Heart left ventricle (tissue), 16 donors: ENCODE results near the gene TSLP. TPM values are rescaled to one million over a fixed set of nuclear protein-coding genes. Genes with fewer than 3 reads are reported as not detected.

ENCODE experiments used
- ATAC-seq, 4 donors: fragments of 200-7000 bp; cut with Tn5 transposase; one replicate each; pipeline ENCODE4 v1.9.1; 2020 to 2022; ENCODE audit warnings: moderate library complexity in 4 of 4, mild to moderate bottlenecking in 3 of 4, moderate number of reproducible peaks in 1 of 4
- DNase-seq, 5 donors: peaks; one replicate each; pipeline ENCODE4 v3.0.0-alpha.2; 2020
- H3K27ac ChIP-seq, 12 donors: fragments of 200-600 bp; sonication (generic) in 4 of 12; one replicate each; pipeline versions ENCODE4 v1.5.0 to v1.8.0; 2016 to 2022; ENCODE audit warnings: mild to moderate bottlenecking in 2 of 12
- H3K27me3 ChIP-seq, 9 donors: fragments of 200-600 bp; sonication (generic) in 2 of 9; one replicate each; pipeline versions ENCODE4 v1.5.1 to v1.8.0; 2016 to 2022; ENCODE audit warnings: mild to moderate bottlenecking in 3 of 9
- H3K36me3 ChIP-seq, 9 donors: fragments of 200-600 bp; sonication (generic) in 2 of 9; one replicate each; pipeline versions ENCODE4 v1.5.0 to v1.8.0; 2018 to 2022; ENCODE audit warnings: mild to moderate bottlenecking in 2 of 9
- H3K4me1 ChIP-seq, 12 donors: fragments of 200-600 bp; sonication (generic) in 4 of 12; one replicate each; pipeline versions ENCODE4 v1.5.0 to v1.8.0; 2016 to 2022; ENCODE audit warnings: mild to moderate bottlenecking in 3 of 12
- H3K4me3 ChIP-seq, 12 donors: fragments of 200-600 bp; sonication (generic) in 4 of 12; one replicate each; pipeline versions ENCODE4 v1.5.0 to v1.8.0; 2017 to 2022; ENCODE audit warnings: mild to moderate bottlenecking in 9 of 12, moderate library complexity in 4 of 12
- H3K9me3 ChIP-seq, 12 donors: fragments of 200-600 bp; sonication (generic) in 4 of 12; one replicate each; pipeline versions ENCODE4 v1.5.0 to v1.8.0; 2016 to 2022; ENCODE audit warnings: mild to moderate bottlenecking in 1 of 12
- CTCF ChIP-seq, 12 donors: fragments of 200-600 bp; sonication (generic) in 4 of 12; IDR thresholded peaks; one replicate each; pipeline versions ENCODE4 v1.5.0 to v1.8.0; 2018 to 2022; ENCODE audit warnings: antibody characterized with exemption in 12 of 12, mild to moderate bottlenecking in 5 of 12
- POLR2A ChIP-seq, 2 donors: fragments of 450-650 bp; IDR thresholded peaks; one replicate each; pipeline ENCODE4 v1.6.1; 2017; ENCODE audit warnings: antibody characterized with exemption in 2 of 2, mild to moderate bottlenecking in 2 of 2, moderate library complexity in 2 of 2
- WGBS, 4 donors: extraction: QIAGEN DNeasy Blood & Tissue Kit in 2 of 4; methylation state at CpG; one replicate each; pipeline versions ENCODE4 v1.1.5 to v1.1.7; 2013 to 2018; 5-methylcytosine and 5-hydroxymethylcytosine counted together
- intact Hi-C, 10 donors: fragments of 100-400 bp; cut with DNase I; formaldehyde crosslinking; loops; one replicate each; pipeline versions ENCODE4 v1.11.1 to v1.14.2; 2022
- polyA plus RNA-seq, 2 donors: library from polyadenylated mRNA; stranded (reverse); fragments of 200-250 nt; gene quantifications; one replicate each; pipeline ENCODE4 v1.2.3, GENCODE V29; 2013
- total RNA-seq, 9 donors: library from RNA; depleted of rRNA in 2 of 9; stranded (reverse); fragments of >200 nt in 2 of 9; fragmentation: NEBNext Ultra II Directional in 3 of 9; extraction: Animal tissue kit (Norgen Biotek cat#: 25700) in 3 of 9; gene quantifications; one replicate each; pipeline versions ENCODE4 v1.1.0 to v1.2.4, GENCODE V29; 2016 to 2023
- donor health status: ischemic (EF 13 %, LVEDD 7.1; RV severe dilation, severe dysfunction).
- donor health status: healthy with polysubstance abuse.
- donor health status: DM: no; HTN: yes; CAD: no.
- donor health status: DM: no; HTN: no; CAD: no.
- donor health status: ischemic (EF 25% LVEDD 6.9; RV normal size, moderate dysfunction).
- donor health status: ischemic (EF 25% LVEDD 5.7; RV mildly dilated, moderate dysfunction).
- donor health status: healthy.
- donor health status: DM: yes; HTN: yes; CAD: no.
- donor health status: ischemic (EF 35%, LVEDD 5.7; RV mildly dilated, moderate dysfunction).
- donor health status: nonischemic (EF 11% LVEDD 7.7; RV severe dilation, severe dysfunction).
- donor health status: DM: yes; HTN: yes; CAD: no.
- donor health status: PGD.
- donor health status: ischemic (EF 29% LVEDD 5.4; RV normal size, mild dysfunction).
- donor health status: nonischemic (EF 23%, LVEDD 6.1; RV moderate dilation, normal function).

TSLP gene
- total and polyA plus RNA-seq, 11 donors = 1.3 to 8.7 (median 4.1) TPM

GRCh38 chr5:111113678-111114077, 42.2 kb downstream of the TSLP start:
- H3K27ac ChIP-seq = no peak overlapping the region
- ATAC-seq = no peak

GRCh38 chr5:111115229-111115628, 43.7 kb downstream of the TSLP start:
- peaks cover 0 to 100% (median 71%) of the 10 kb centered on the region in 9 donors for H3K36me3 ChIP-seq
- DNase-seq (no peak), ATAC-seq (no peak)
- H3K9me3 ChIP-seq = no peaks in the 10 kb centered on the region
- no peak for TF ChIP-seq CTCF (IDR thresholded peaks at IDR 0.05)
- no peak for TF ChIP-seq POLR2A (IDR thresholded peaks at IDR 0.05)
- H3K4me3 ChIP-seq = no peak overlapping the region
- no peaks in the 10 kb centered on the region for H3K27me3 ChIP-seq
- H3K4me1 ChIP-seq = peaks cover 0 to 15% (median 0%) of the 10 kb centered on the region in 12 donors
- 96 to 100% (median 97%) methylated on average over 1 of the region's 1 CpG for WGBS, 4 donors
- H3K27ac ChIP-seq = no peak overlapping the region
- intact Hi-C loops = no loop called here

More at GRCh38 chr5:111113678-111114077, 42.2 kb downstream of the TSLP start:
- H3K9me3 ChIP-seq = no peaks in the 10 kb centered on the region
- TF ChIP-seq CTCF (IDR thresholded peaks at IDR 0.05) (no peak), POLR2A (IDR thresholded peaks at IDR 0.05) (no peak)
- H3K4me3 ChIP-seq = no peak overlapping the region
- intact Hi-C loops = no loop called here
- peaks cover 0 to 15% (median 0%) of the 10 kb centered on the region in 12 donors for H3K4me1 ChIP-seq
- no peaks in the 10 kb centered on the region for H3K27me3 ChIP-seq
- 92 to 97% (median 96%) methylated on average over 3 of the region's 3 CpGs for WGBS, 4 donors
- DNase-seq = no peak
- peaks cover 0 to 100% (median 69%) of the 10 kb centered on the region in 9 donors for H3K36me3 ChIP-seq

GRCh38 chr5:111116550-111116949, 45.0 kb downstream of the TSLP start:
- WGBS, 4 donors = 78 to 84% (median 82%) methylated on average over 1 of the region's 1 CpG
- intact Hi-C loops = no loop called here
- Histone ChIP-seq H3K27me3 (no peaks in the 10 kb centered on the region), H3K4me3 (no peak overlapping the region), H3K27ac (no peak overlapping the region), H3K36me3 (peaks cover 0 to 100% (median 71%) of the 10 kb centered on the region in 9 donors), H3K9me3 (no peaks in the 10 kb centered on the region), H3K4me1 (peaks cover 0 to 15% (median 0%) of the 10 kb centered on the region in 12 donors)
- no peak for DNase-seq
- peak in 2 of 4 donors; percentile 56 to 57 for ATAC-seq
- TF ChIP-seq CTCF (IDR thresholded peaks at IDR 0.05) = no peak
- no peak for TF ChIP-seq POLR2A (IDR thresholded peaks at IDR 0.05)

- no peak for ATAC-seq
Observed at GRCh38 chr5:111117136-111117535, 45.6 kb downstream of the TSLP start.

More at GRCh38 chr5:111117136-111117535, 45.6 kb downstream of the TSLP start:
- Histone ChIP-seq H3K9me3 (no peaks in the 10 kb centered on the region), H3K27me3 (no peaks in the 10 kb centered on the region), H3K36me3 (peaks cover 0 to 100% (median 71%) of the 10 kb centered on the region in 9 donors), H3K27ac (no peak overlapping the region), H3K4me3 (no peak overlapping the region), H3K4me1 (peaks cover 0 to 15% (median 0%) of the 10 kb centered on the region in 12 donors)
- intact Hi-C loops = no loop called here
- whole genome bisulfite sequencing, 4 donors = 82 to 91% (median 87%) methylated on average over 1 of the region's 1 CpG
- DNase-seq = no peak
- TF ChIP-seq POLR2A (IDR thresholded peaks at IDR 0.05) = no peak
- TF ChIP-seq CTCF (IDR thresholded peaks at IDR 0.05) = no peak
